Sigmoid colon (tissue), 7 donors: ENCODE data around the gene CARTPT. TPM values are rescaled to one million over a fixed set of nuclear protein-coding genes. Genes with fewer than 3 reads are reported as not detected.

Experiments
- DNase-seq: peaks from one replicate; pipeline ENCODE4 v3.0.0-alpha.2; 2019
- H3K27ac ChIP-seq, 4 donors: fragments of 200-600 bp; sonication (generic); one replicate each; pipeline ENCODE4 v1.5.1; 2016 to 2019; ENCODE audit warnings: mild to moderate bottlenecking in 1 of 4
- H3K27me3 ChIP-seq, 3 donors: fragments of 200-600 bp; sonication (generic); one replicate each; pipeline ENCODE4 v1.5.1; 2019; ENCODE audit warnings: mild to moderate bottlenecking in 1 of 3
- H3K36me3 ChIP-seq, 4 donors: fragments of 200-600 bp; sonication (generic); one replicate each; pipeline ENCODE4 v1.5.1; 2016 to 2019
- H3K4me1 ChIP-seq, 4 donors: fragments of 200-600 bp; sonication (generic); one replicate each; pipeline ENCODE4 v1.5.1; 2017 to 2019
- H3K4me3 ChIP-seq, 4 donors: fragments of 200-600 bp; sonication (generic); one replicate each; pipeline ENCODE4 v1.5.1; 2017 to 2019; ENCODE audit warnings: mild to moderate bottlenecking in 2 of 4, moderate library complexity in 1 of 4
- H3K9me3 ChIP-seq, 4 donors: fragments of 200-600 bp in 3 of 4; sonication (generic) in 3 of 4; one replicate each; pipeline versions ENCODE4 v1.5.1 to v1.6.1; 2013 to 2019
- CTCF ChIP-seq, 4 experiments: fragments of 450-650 bp in 3 of 4; fragments of 200-600 bp in 1 of 4; IDR thresholded peaks; one replicate each; pipeline ENCODE4 v1.5.1; 2016 to 2019; ENCODE audit warnings: antibody characterized with exemption in 4 of 4, mild to moderate bottlenecking in 3 of 4, moderate library complexity in 2 of 4
- EP300 ChIP-seq, 4 donors: sonication (generic); formaldehyde crosslinking; IDR thresholded peaks; one replicate each; pipeline ENCODE4 v1.6.1; 2017; ENCODE audit warnings: antibody characterized with exemption in 4 of 4
- POLR2A ChIP-seq, 2 donors: fragments of 450-650 bp; IDR thresholded peaks; one replicate each; pipeline ENCODE4 v1.6.1; 2016; ENCODE audit warnings: antibody characterized with exemption in 2 of 2, mild to moderate bottlenecking in 2 of 2, moderate library complexity in 2 of 2
- POLR2AphosphoS5 ChIP-seq, 4 donors: sonication (generic); formaldehyde crosslinking; IDR thresholded peaks; one replicate each; pipeline ENCODE4 v1.6.1; 2017; ENCODE audit warnings: antibody characterized with exemption in 4 of 4
- WGBS, 2 donors: extraction: QIAGEN DNeasy Blood & Tissue Kit; methylation state at CpG; one replicate each; pipeline ENCODE4 v1.1.7; 2013; 5-methylcytosine and 5-hydroxymethylcytosine counted together
- intact Hi-C: fragments of 100-400 bp; cut with DNase I; formaldehyde crosslinking; loops from one replicate; pipeline ENCODE4 v1.15.1; 2023
- polyA plus RNA-seq, 3 donors: library from polyadenylated mRNA; stranded (reverse); fragments of 200-250 nt; gene quantifications; one replicate each; pipeline ENCODE4 v1.2.3, GENCODE V29; 2013
- total RNA-seq, 4 donors: library from RNA; depleted of rRNA; stranded (reverse); fragments of >200 nt; gene quantifications; one replicate each; pipeline ENCODE4 v1.1.0, GENCODE V29; 2016
- donor health status: healthy with polysubstance abuse.
- donor health status: Bipolar disorder and iron deficiency.
- donor health status: healthy.

CARTPT gene
- total RNA-seq (10 to 100 TPM in 3 of 4 donors, 1 to 10 TPM in 1; 8.4 to 39.8 (median 18.2) TPM), polyA plus RNA-seq (1 to 10 TPM in 1 of 3 donors, not detected in 2; 4.4 TPM)

GRCh38 chr5:71719063-71719964, at the start of gene CARTPT:
TSS of gene CARTPT (plus strand) at chr5:71719275. CDS start at chr5:71719294, 19 bp downstream.
- no peak for DNase-seq
- H3K4me3 ChIP-seq, result no peak within 1 kb of the TSS
- H3K4me1 ChIP-seq, result no peaks in the 10 kb centered on the region
- intact Hi-C loops, result no loop called here
- no peaks in the 10 kb centered on the region for H3K36me3 ChIP-seq
- TF ChIP-seq POLR2AphosphoS5 (IDR thresholded peaks at IDR 0.05), result no peak
- no peak for TF ChIP-seq EP300 (IDR thresholded peaks at IDR 0.05)
- no peak for TF ChIP-seq POLR2A (IDR thresholded peaks at IDR 0.05)
- no peak for TF ChIP-seq CTCF (IDR thresholded peaks at IDR 0.05)
- peaks cover 16 to 45% (median 19%) of the 10 kb centered on the region in 3 donors for H3K27me3 ChIP-seq
- WGBS, 2 donors, result 10 to 27% methylated on average over 65 of the region's 65 CpGs
- H3K27ac ChIP-seq, result no peak within 1 kb of the TSS
- H3K9me3 ChIP-seq, result no peaks in the 10 kb centered on the region

- Histone ChIP-seq H3K4me3 (no peak overlapping the region), H3K36me3 (no peaks in the 10 kb centered on the region), H3K4me1 (no peaks in the 10 kb centered on the region), H3K27ac (no peak overlapping the region), H3K9me3 (no peaks in the 10 kb centered on the region), H3K27me3 (no peaks in the 10 kb centered on the region)
- no peak for TF ChIP-seq POLR2AphosphoS5 (IDR thresholded peaks at IDR 0.05)
- no peak for TF ChIP-seq EP300 (IDR thresholded peaks at IDR 0.05)
- no peak for TF ChIP-seq CTCF (IDR thresholded peaks at IDR 0.05)
- no peak for TF ChIP-seq POLR2A (IDR thresholded peaks at IDR 0.05)
- intact Hi-C loops, result no loop called here
- 92 to 97% methylated on average over 1 of the region's 1 CpG for WGBS, 2 donors
- DNase-seq, result no peak
Measured at GRCh38 chr5:71677977-71678376, 41.1 kb upstream of the CARTPT start.

GRCh38 chr5:71679714-71680113, 39.4 kb upstream of the CARTPT start:
- Histone ChIP-seq H3K27me3 (no peaks in the 10 kb centered on the region), H3K4me1 (no peaks in the 10 kb centered on the region), H3K27ac (no peak overlapping the region), H3K4me3 (no peak overlapping the region), H3K36me3 (no peaks in the 10 kb centered on the region), H3K9me3 (no peaks in the 10 kb centered on the region)
- TF ChIP-seq POLR2A (IDR thresholded peaks at IDR 0.05) (no peak), EP300 (IDR thresholded peaks at IDR 0.05) (no peak), CTCF (IDR thresholded peaks at IDR 0.05) (no peak), POLR2AphosphoS5 (IDR thresholded peaks at IDR 0.05) (no peak)
- no peak for DNase-seq
- intact Hi-C loops, result no loop called here
- WGBS, 2 donors, result 15 to 43% methylated on average over 5 of the region's 5 CpGs

- intact Hi-C loops, result no loop called here
- no peak overlapping the region for H3K4me3 ChIP-seq
- no peaks in the 10 kb centered on the region for H3K27me3 ChIP-seq
- H3K4me1 ChIP-seq, result no peaks in the 10 kb centered on the region
- no peak overlapping the region for H3K27ac ChIP-seq
- WGBS, 2 donors, result 61 to 86% methylated on average over 2 of the region's 2 CpGs
- TF ChIP-seq POLR2A (IDR thresholded peaks at IDR 0.05), result no peak
- TF ChIP-seq POLR2AphosphoS5 (IDR thresholded peaks at IDR 0.05), result no peak
- TF ChIP-seq CTCF (IDR thresholded peaks at IDR 0.05), result no peak
- TF ChIP-seq EP300 (IDR thresholded peaks at IDR 0.05), result no peak
- no peaks in the 10 kb centered on the region for H3K36me3 ChIP-seq
- H3K9me3 ChIP-seq, result no peaks in the 10 kb centered on the region
- DNase-seq, result no peak
Measured at GRCh38 chr5:71680510-71680909, 38.6 kb upstream of the CARTPT start.
